HCT116 (cell line): Measurements from ENCODE around the gene FNDC8. TPM values are rescaled to one million over a fixed set of nuclear protein-coding genes. Genes with fewer than 3 reads are reported as not detected.

Source experiments
- ATAC-seq: fragments of 200-7000 bp; cut with Tn5 transposase; 2 replicates; pipeline ENCODE4 v1.9.1; 2020; ENCODE audit warnings: mild to moderate bottlenecking, moderate library complexity
- BruUV-seq: library from RNA; stranded (reverse); fragments of 400-500 nt; replicated peaks from 2 replicates; lab custom pipeline; 2021; lab: Mats Ljungman, UMichigan
- CTCF ChIA-PET: fragments of 300-600 bp; sonication (Branson Sonifier 250); formaldehyde crosslinking; loops from one replicate; lab custom pipeline; 2021; ENCODE audit warnings: antibody characterized with exemption; lab: Charles Lee
- POLR2A ChIA-PET: fragments of 300-600, 350-600 bp; sonication (Branson Sonifier 250); formaldehyde crosslinking; loops from one replicate; lab custom pipeline; 2021; ENCODE audit warnings: antibody characterized with exemption; lab: Charles Lee
- RAD21 ChIA-PET, 2 experiments: fragments of 300-600 bp; sonication (Branson Sonifier 250); formaldehyde crosslinking; loops; one replicate each; lab custom pipeline; 2023; ENCODE audit warnings: low total read pairs in 2 of 2; ENCODE audit not compliant: uncharacterized antibody in 2 of 2, unreplicated experiment in 2 of 2, low non-redundant PET in 1 of 2; lab: Charles Lee
- DNase-seq: peaks from one replicate; pipeline ENCODE4 v3.0.0-alpha.2; 2010; ENCODE audit warnings: low read depth, low spot score
- H2AFZ ChIP-seq: fragments of 200-600 bp; shearing (Covaris generic), sonication (generic); 2 replicates; pipeline ENCODE4 v1.6.1; 2017; ENCODE audit warnings: low read depth, mixed run types, mixed read lengths, antibody characterized with exemption, low read length; ENCODE audit not compliant: poor library complexity, severe bottlenecking
- H3K27ac ChIP-seq: 2 replicates; pipeline ENCODE4 v1.5.1; 2012; ENCODE audit warnings: low read depth, low read length
- H3K27me3 ChIP-seq: fragments of 200-600 bp; sonication (generic); 2 replicates; pipeline ENCODE4 v1.6.1; 2016; ENCODE audit warnings: mixed run types, low read length, mixed read lengths; ENCODE audit not compliant: insufficient read depth
- H3K36me3 ChIP-seq, 2 experiments: fragments of 200-500 bp in 1 of 2; fragments of 200-600 bp in 1 of 2; sonication (Bioruptor generic) in 1 of 2; sonication (generic) in 1 of 2; 2 replicates each; pipeline versions ENCODE4 v1.5.1 to v1.6.1; 2014 to 2016; ENCODE audit warnings: low read length in 2 of 2, inconsistent platforms in 1 of 2, mixed read lengths in 1 of 2, mixed run types in 1 of 2; ENCODE audit not compliant: insufficient read depth in 2 of 2, control insufficient read depth in 1 of 2
- H3K4me1 ChIP-seq, 2 experiments: fragments of 200-600 bp in 1 of 2; sonication (generic) in 1 of 2; 2 replicates each; pipeline versions ENCODE4 v1.5.1 to v1.6.1; 2012 to 2017; ENCODE audit warnings: low read length in 2 of 2, inconsistent platforms in 1 of 2, mild to moderate bottlenecking in 1 of 2, mixed read lengths in 1 of 2, mixed run types in 1 of 2, moderate library complexity in 1 of 2; ENCODE audit not compliant: insufficient read depth in 2 of 2, control insufficient read depth in 1 of 2
- H3K4me2 ChIP-seq: fragments of 200-600 bp; sonication (generic); 2 replicates; pipeline ENCODE4 v1.6.1; 2017; ENCODE audit warnings: mixed run types, low read length, mixed read lengths
- H3K4me3 ChIP-seq, 2 experiments: fragments of 200-600 bp in 1 of 2; sonication (generic) in 1 of 2; replicated peaks in 1 of 2; 2 replicates each; pipeline ENCODE4 v1.5.1; 2011 to 2016; ENCODE audit warnings: low read length in 2 of 2, control low read depth in 1 of 2, low read depth in 1 of 2, mild to moderate bottlenecking in 1 of 2, mixed read lengths in 1 of 2, mixed run types in 1 of 2
- H3K79me2 ChIP-seq: fragments of 200-600 bp; sonication (generic); 2 replicates; pipeline ENCODE4 v1.6.1; 2017; ENCODE audit warnings: mild to moderate bottlenecking, mixed run types, low read length, moderate library complexity, mixed read lengths; ENCODE audit not compliant: insufficient read depth
- H3K9ac ChIP-seq: fragments of 200-600 bp; sonication (generic); 2 replicates; pipeline ENCODE4 v1.6.1; 2016; ENCODE audit warnings: low read length, mixed read lengths
- H3K9me2 ChIP-seq: fragments of 200-600 bp; sonication (generic), shearing (Covaris generic); 2 replicates; pipeline ENCODE4 v1.6.1; 2017; ENCODE audit warnings: mixed run types, mild to moderate bottlenecking, moderate library complexity; ENCODE audit not compliant: insufficient read depth
- H3K9me3 ChIP-seq, 2 experiments: fragments of 200-500 bp in 1 of 2; fragments of 200-600 bp in 1 of 2; sonication (Bioruptor generic) in 1 of 2; sonication (generic) in 1 of 2; 2 replicates each; pipeline ENCODE4 v1.6.1; 2014 to 2017; ENCODE audit warnings: low read length in 2 of 2, mixed read lengths in 2 of 2, inconsistent platforms in 1 of 2, low read depth in 1 of 2, mild to moderate bottlenecking in 1 of 2, mixed run types in 1 of 2, moderate library complexity in 1 of 2; ENCODE audit not compliant: control insufficient read depth in 1 of 2, insufficient read depth in 1 of 2
- H4K20me1 ChIP-seq: fragments of 200-600 bp; sonication (generic), shearing (Covaris generic); 2 replicates; pipeline ENCODE4 v1.6.1; 2017; ENCODE audit warnings: mixed run types, mild to moderate bottlenecking, moderate library complexity; ENCODE audit not compliant: insufficient read depth
- CBX3 ChIP-seq: IDR thresholded peaks from 2 replicates; pipeline ENCODE4 v1.6.1; 2012; ENCODE audit warnings: low read depth
- CEBPB ChIP-seq: IDR thresholded peaks from 2 replicates; pipeline ENCODE4 v1.6.1; 2012; ENCODE audit warnings: low read depth
- ELF1 ChIP-seq: IDR thresholded peaks from 2 replicates; pipeline ENCODE4 v1.6.1; 2012; ENCODE audit warnings: low read depth, borderline replicate concordance
- EZH2 ChIP-seq: fragments of 200-600 bp; sonication (generic); IDR thresholded peaks from 2 replicates; pipeline ENCODE4 v1.6.1; 2017; ENCODE audit warnings: antibody characterized with exemption, mixed run types
- EZH2phosphoT487 ChIP-seq: fragments of 200-600 bp; IDR thresholded peaks from 2 replicates; pipeline ENCODE4 v1.6.1; 2018; ENCODE audit warnings: antibody characterized with exemption, borderline replicate concordance
- JUND ChIP-seq: IDR thresholded peaks from 2 replicates; pipeline ENCODE4 v1.6.1; 2012
- POLR2A ChIP-seq: IDR thresholded peaks from 2 replicates; pipeline ENCODE4 v1.7.0; 2011; ENCODE audit warnings: borderline replicate concordance; ENCODE audit not compliant: insufficient read depth, insufficient read length; ENCODE audit errors: extremely low read depth
- POLR2AphosphoS5 ChIP-seq: IDR thresholded peaks from 2 replicates; pipeline ENCODE4 v1.6.1; 2011; ENCODE audit warnings: mild to moderate bottlenecking, low read depth, low read length, moderate library complexity
- RAD21 ChIP-seq: IDR thresholded peaks from 2 replicates; pipeline ENCODE4 v1.6.1; 2012; ENCODE audit warnings: low read depth, mild to moderate bottlenecking
- SP1 ChIP-seq: IDR thresholded peaks from 2 replicates; pipeline ENCODE4 v1.6.1; 2012; ENCODE audit warnings: low read depth
- TCF7L2 ChIP-seq: IDR thresholded peaks from 2 replicates; pipeline ENCODE4 v1.7.0; 2011; ENCODE audit warnings: borderline replicate concordance, inconsistent platforms; ENCODE audit not compliant: insufficient read depth, insufficient read length; ENCODE audit errors: extremely low read depth
- ZFX ChIP-seq: fragments of 450-650 bp; IDR thresholded peaks from 2 replicates; pipeline ENCODE4 v1.6.1; 2017
- ZNF274 ChIP-seq: fragments of 200-500 bp; sonication (Bioruptor generic); IDR thresholded peaks from 2 replicates; pipeline ENCODE4 v1.6.1; 2014; ENCODE audit warnings: mild to moderate bottlenecking, low read depth, low read length, inconsistent platforms
- intact Hi-C: fragments of 100-400 bp; cut with micrococcal nuclease; formaldehyde crosslinking; loops from 2 replicates; pipeline ENCODE4 v1.10.0; 2022
- total RNA-seq: library from RNA; stranded (reverse); gene quantifications from one replicate; pipeline ENCODE4 v1.2.1, GENCODE V29; 2021; ENCODE audit not compliant: unreplicated experiment
- TF ChIP-seq, protein P1 (sequence below): IDR thresholded peaks from 2 replicates; pipeline ENCODE4 v1.6.1; 2011; ENCODE audit warnings: mild to moderate bottlenecking, low read length, moderate library complexity; ENCODE audit not compliant: insufficient replicate concordance; ENCODE audit errors: extremely low read depth
- TF ChIP-seq, protein P2 (sequence below): IDR thresholded peaks from 2 replicates; pipeline ENCODE4 v1.6.1; 2012
- TF ChIP-seq, protein P3 (sequence below): IDR thresholded peaks from 2 replicates; pipeline ENCODE4 v1.6.1; 2012

The FNDC8 gene
- total RNA-seq, 1 experiment from 2014 or later, result not detected

DNA sequence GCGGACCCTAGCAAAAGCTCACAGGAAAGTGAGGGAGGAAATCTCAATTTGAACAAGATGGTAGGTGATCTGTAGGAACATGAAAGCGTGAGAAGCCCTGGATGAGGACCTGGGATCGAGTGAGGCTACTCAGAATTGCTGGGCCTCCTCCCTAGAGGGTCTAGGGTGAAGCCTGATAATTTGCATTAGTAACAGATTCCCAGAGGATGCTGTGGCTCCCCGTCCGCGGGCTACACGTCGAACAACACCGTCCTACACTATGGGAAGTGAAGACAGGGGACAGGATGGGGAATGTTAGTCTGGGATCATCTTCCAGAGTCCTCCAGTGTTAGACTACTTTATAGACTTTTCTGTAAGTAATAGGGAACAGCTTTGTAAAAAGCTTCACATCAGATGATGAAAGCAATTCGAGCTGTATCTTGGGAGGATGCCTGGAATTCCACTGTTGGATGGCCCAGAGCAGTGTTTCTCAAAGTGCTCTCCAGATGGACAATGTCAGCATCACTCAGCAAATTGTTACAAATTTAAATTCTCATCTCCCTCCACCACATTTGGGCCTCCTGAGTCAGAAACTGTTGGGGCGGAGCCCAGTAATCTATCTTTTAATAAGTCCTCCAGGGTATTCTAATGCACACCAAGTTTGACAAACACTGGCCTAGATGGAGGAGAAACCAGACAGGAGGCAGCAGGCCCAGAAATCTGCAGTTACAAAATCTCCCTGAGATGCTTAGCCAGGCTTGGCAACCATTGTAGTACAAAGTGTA is 6.5 kb downstream of the FNDC8 start:
- H4K20me1 ChIP-seq, result no peaks in the 10 kb centered on the region
- DNase-seq, result no peak
- no TSS peak for BruUV-seq
- intact Hi-C loops, result loop anchor here (1.0 to 5.0 kb wide), 2 partner anchors 15 to 619 kb away; no protein-coding TSS in a partner anchor
- TF ChIP-seq ZFX, result no peak
- no peak for TF ChIP-seq JUND
- no peak for TF ChIP-seq TCF7L2
- TF ChIP-seq EZH2phosphoT487, result no peak
- TF ChIP-seq EZH2, result no peak
- TF ChIP-seq POLR2A, result no peak
- TF ChIP-seq, all 23 proteins: peak for 0
- Histone ChIP-seq H3K4me2 (no peak overlapping the region), H3K9me2 (no peaks in the 10 kb centered on the region), H3K9ac (no peak overlapping the region), H3K4me1 (no peaks in the 10 kb centered on the region), H3K79me2 (no peaks in the 10 kb centered on the region), H3K27me3 (no peaks in the 10 kb centered on the region), H3K4me3 (no peak overlapping the region), H3K9me3 (no peaks in the 10 kb centered on the region), H3K36me3 (peaks cover 8 to 20% of the 10 kb centered on the region in 2 experiments; a peak in 3 of 4 replicates), H2AFZ (no peak overlapping the region), H3K27ac (no peak overlapping the region)
- ChIA-PET RAD21 (no interaction called here), CTCF (interaction anchor here (0.6 kb wide), 1 partner anchor 411 kb away, joined by 3 read pairs; no protein-coding TSS in a partner anchor), POLR2A (no interaction called here)
- ATAC-seq, result no peak

DNA sequence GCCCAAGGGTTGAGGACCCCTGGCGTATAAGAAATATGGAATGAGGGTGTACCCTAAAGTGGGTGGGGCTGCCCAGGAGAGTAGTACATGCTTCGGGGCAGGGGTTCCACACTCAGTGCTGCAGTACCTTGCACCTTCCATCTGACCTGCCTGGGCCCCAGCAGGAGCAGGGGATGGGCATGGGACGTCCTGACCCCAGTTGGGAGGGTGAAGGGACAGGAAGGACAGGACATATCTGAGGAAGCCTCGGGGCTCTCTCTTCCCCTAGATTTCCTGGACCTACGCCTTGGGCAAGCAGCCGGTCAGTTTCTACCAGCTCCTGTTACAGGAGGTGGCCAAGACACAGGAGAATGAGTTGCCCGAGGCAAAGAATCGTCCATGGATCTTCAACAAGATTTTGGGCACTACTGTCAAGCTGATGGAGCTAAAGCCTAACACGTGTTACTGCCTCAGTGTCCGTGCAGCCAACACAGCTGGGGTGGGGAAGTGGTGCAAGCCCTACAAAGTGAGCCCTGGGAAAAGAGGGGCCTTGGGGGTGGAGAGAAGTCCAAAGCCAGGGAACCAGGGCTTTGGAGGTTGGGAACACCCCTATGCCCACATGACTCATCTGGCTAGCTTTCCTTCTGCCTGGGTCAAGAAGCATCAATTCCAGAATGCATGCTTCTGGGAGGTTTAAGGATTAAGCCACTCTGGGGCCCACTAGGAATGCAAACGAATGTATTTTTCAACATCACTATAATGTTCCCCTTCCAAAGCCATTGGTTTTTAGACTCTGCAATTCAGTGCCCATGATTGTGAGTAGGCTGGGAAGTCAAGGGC is 7.9 kb downstream of the FNDC8 start:
- H3K36me3 ChIP-seq, result peaks cover 16 to 34% of the 10 kb centered on the region in 2 experiments; a peak in 3 of 4 replicates
- TSS peak; percentile 12 for BruUV-seq
- no peak overlapping the region for H2AFZ ChIP-seq
- H3K4me3 ChIP-seq, result no peak overlapping the region
- peak; percentile 31 for ATAC-seq
- H4K20me1 ChIP-seq, result no peaks in the 10 kb centered on the region
- no peak for DNase-seq
- ChIA-PET CTCF (no interaction called here), POLR2A (no interaction called here), RAD21 (no interaction called here)
- TF ChIP-seq, protein P1, sequence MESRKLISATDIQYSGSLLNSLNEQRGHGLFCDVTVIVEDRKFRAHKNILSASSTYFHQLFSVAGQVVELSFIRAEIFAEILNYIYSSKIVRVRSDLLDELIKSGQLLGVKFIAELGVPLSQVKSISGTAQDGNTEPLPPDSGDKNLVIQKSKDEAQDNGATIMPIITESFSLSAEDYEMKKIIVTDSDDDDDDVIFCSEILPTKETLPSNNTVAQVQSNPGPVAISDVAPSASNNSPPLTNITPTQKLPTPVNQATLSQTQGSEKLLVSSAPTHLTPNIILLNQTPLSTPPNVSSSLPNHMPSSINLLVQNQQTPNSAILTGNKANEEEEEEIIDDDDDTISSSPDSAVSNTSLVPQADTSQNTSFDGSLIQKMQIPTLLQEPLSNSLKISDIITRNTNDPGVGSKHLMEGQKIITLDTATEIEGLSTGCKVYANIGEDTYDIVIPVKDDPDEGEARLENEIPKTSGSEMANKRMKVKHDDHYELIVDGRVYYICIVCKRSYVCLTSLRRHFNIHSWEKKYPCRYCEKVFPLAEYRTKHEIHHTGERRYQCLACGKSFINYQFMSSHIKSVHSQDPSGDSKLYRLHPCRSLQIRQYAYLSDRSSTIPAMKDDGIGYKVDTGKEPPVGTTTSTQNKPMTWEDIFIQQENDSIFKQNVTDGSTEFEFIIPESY, result no peak
- TF ChIP-seq EZH2phosphoT487 (no peak), JUND (no peak), RAD21 (no peak), POLR2AphosphoS5 (no peak), ELF1 (no peak), POLR2A (no peak), CEBPB (no peak), TCF7L2 (no peak), EZH2 (no peak), SP1 (no peak), CBX3 (no peak), ZFX (no peak), ZNF274 (no peak)
- TF ChIP-seq, protein P2, sequence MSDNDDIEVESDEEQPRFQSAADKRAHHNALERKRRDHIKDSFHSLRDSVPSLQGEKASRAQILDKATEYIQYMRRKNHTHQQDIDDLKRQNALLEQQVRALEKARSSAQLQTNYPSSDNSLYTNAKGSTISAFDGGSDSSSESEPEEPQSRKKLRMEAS, result no peak
- TF ChIP-seq, protein P3, sequence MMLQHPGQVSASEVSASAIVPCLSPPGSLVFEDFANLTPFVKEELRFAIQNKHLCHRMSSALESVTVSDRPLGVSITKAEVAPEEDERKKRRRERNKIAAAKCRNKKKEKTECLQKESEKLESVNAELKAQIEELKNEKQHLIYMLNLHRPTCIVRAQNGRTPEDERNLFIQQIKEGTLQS, result no peak
- H3K27ac ChIP-seq, result no peak overlapping the region
- intact Hi-C loops, result loop anchor here (5.0 kb wide), 1 partner anchor 618 kb away; no protein-coding TSS in a partner anchor
- H3K4me2 ChIP-seq, result no peak overlapping the region
- H3K79me2 ChIP-seq, result no peaks in the 10 kb centered on the region
- H3K9me3 ChIP-seq, result no peaks in the 10 kb centered on the region
- H3K9me2 ChIP-seq, result no peaks in the 10 kb centered on the region
- no peaks in the 10 kb centered on the region for H3K4me1 ChIP-seq
- no peaks in the 10 kb centered on the region for H3K27me3 ChIP-seq
- no peak overlapping the region for H3K9ac ChIP-seq
